Endothelial cell of umbilical vein (primary cell): ENCODE results near the gene KYAT1. TPM values are rescaled to one million over a fixed set of nuclear protein-coding genes. Genes with fewer than 3 reads are reported as not detected.
A peak's percentile ranks its signal among the peaks of the same experiment; 100 is the strongest.

Experiments used
- BruUV-seq: library from RNA; stranded (reverse); fragments of 400-500 nt; replicated peaks from 2 replicates; lab custom pipeline; 2021; lab: Mats Ljungman, UMichigan
- CTCF ChIA-PET: fragments of 300-600, 350-600 bp; sonication (Branson Sonifier 250); formaldehyde crosslinking; loops from one replicate; lab custom pipeline; 2021; ENCODE audit warnings: antibody characterized with exemption, inconsistent platforms; lab: Charles Lee
- POLR2A ChIA-PET: fragments of 300-600, 350-600 bp; sonication (Branson Sonifier 250); formaldehyde crosslinking; loops from one replicate; lab custom pipeline; 2021; ENCODE audit warnings: antibody characterized with exemption, inconsistent platforms; lab: Charles Lee
- DNase-seq: peaks from one replicate; pipeline ENCODE4 v3.0.0-alpha.2; 2011; ENCODE audit warnings: low read depth, low spot score
- FAIRE-seq: peaks from 2 replicates; lab custom pipeline; 2011; peaks lifted over from hg19 to GRCh38; lab: Jason Lieb, UNC
- H2AFZ ChIP-seq: 2 replicates; pipeline ENCODE4 v1.6.0; 2012; ENCODE audit warnings: low read depth, low read length, control low read depth, inconsistent platforms
- H3K27ac ChIP-seq: 2 replicates; pipeline ENCODE4 v1.5.1; 2011; ENCODE audit warnings: low read depth, mild to moderate bottlenecking, control low read depth, low read length, moderate library complexity; ENCODE audit not compliant: insufficient read depth
- H3K27me3 ChIP-seq, 2 experiments: 2 replicates each; pipeline versions ENCODE4 v1.6.0 to v1.6.1; 2011; ENCODE audit warnings: low read length in 2 of 2, mixed read lengths in 1 of 2; ENCODE audit not compliant: control insufficient read depth in 2 of 2, insufficient read depth in 2 of 2
- H3K36me3 ChIP-seq, 2 experiments: 2 replicates in 1 of 2; 3 replicates in 1 of 2; pipeline ENCODE4 v1.5.1; 2011; ENCODE audit warnings: low read length in 2 of 2, mild to moderate bottlenecking in 1 of 2, moderate library complexity in 1 of 2; ENCODE audit not compliant: control insufficient read depth in 2 of 2, insufficient read depth in 2 of 2; ENCODE audit errors: extremely low read depth in 1 of 2
- H3K4me1 ChIP-seq: 3 replicates; pipeline ENCODE4 v1.5.1; 2011; ENCODE audit warnings: mild to moderate bottlenecking, low read length; ENCODE audit not compliant: control insufficient read depth, insufficient read depth; ENCODE audit errors: extremely low read depth
- H3K4me2 ChIP-seq: 2 replicates; pipeline ENCODE4 v1.6.1; 2011; ENCODE audit warnings: low read length, control low read depth, mixed read lengths; ENCODE audit not compliant: insufficient read depth
- H3K4me3 ChIP-seq, 3 experiments: fragments of 200-600 bp in 1 of 3; sonication (generic), shearing (Covaris generic) in 1 of 3; replicated peaks in 1 of 3; 2 replicates each; pipeline ENCODE4 v1.5.1; 2011 to 2016; ENCODE audit warnings: control low read depth in 3 of 3, low read length in 3 of 3, mild to moderate bottlenecking in 2 of 3, inconsistent platforms in 1 of 3, low read depth in 1 of 3, moderate library complexity in 1 of 3; ENCODE audit not compliant: insufficient read depth in 1 of 3
- H3K79me2 ChIP-seq: 2 replicates; pipeline ENCODE4 v1.6.0; 2012; ENCODE audit warnings: low read length, inconsistent platforms; ENCODE audit not compliant: control insufficient read depth, insufficient read depth
- H3K9ac ChIP-seq: replicated peaks from 2 replicates; pipeline ENCODE3; 2011; ENCODE audit warnings: low read length, control low read depth; ENCODE audit not compliant: insufficient read depth; ENCODE audit errors: extremely low read depth
- H3K9me1 ChIP-seq: replicated peaks from 3 replicates; pipeline ENCODE4 v1.6.0; 2011; ENCODE audit warnings: mild to moderate bottlenecking, low read length; ENCODE audit not compliant: control insufficient read depth, insufficient read depth; ENCODE audit errors: extremely low read depth
- H3K9me3 ChIP-seq: replicated peaks from 2 replicates; pipeline ENCODE4 v1.5.1; 2012; ENCODE audit warnings: low read length, inconsistent platforms; ENCODE audit not compliant: control insufficient read depth, insufficient read depth
- H4K20me1 ChIP-seq: replicated peaks from 2 replicates; pipeline ENCODE3; 2011; ENCODE audit warnings: mild to moderate bottlenecking, low read length; ENCODE audit not compliant: control insufficient read depth, insufficient read depth; ENCODE audit errors: extremely low read depth
- EZH2 ChIP-seq: IDR thresholded peaks from 2 replicates; pipeline ENCODE4 v1.6.1; 2012; ENCODE audit warnings: borderline replicate concordance, low read depth, mild to moderate bottlenecking, moderate library complexity, low read length, inconsistent platforms; ENCODE audit not compliant: severe bottlenecking
- FOS ChIP-seq: IDR thresholded peaks from 2 replicates; pipeline ENCODE4 v1.6.1; 2011; ENCODE audit warnings: mild to moderate bottlenecking, low read length, moderate library complexity, borderline replicate concordance; ENCODE audit not compliant: insufficient read depth
- GATA2 ChIP-seq: IDR thresholded peaks from 2 replicates; pipeline ENCODE4 v1.7.0; 2011; ENCODE audit warnings: low read depth, mild to moderate bottlenecking, moderate library complexity, mixed read lengths, low read length; ENCODE audit not compliant: insufficient read length, insufficient read depth
- JUN ChIP-seq: IDR thresholded peaks from 2 replicates; pipeline ENCODE4 v1.6.1; 2011; ENCODE audit warnings: borderline replicate concordance, low read depth; ENCODE audit not compliant: insufficient read length, insufficient read depth
- MYC ChIP-seq: IDR thresholded peaks from one replicate; pipeline ENCODE4 v1.6.1; 2011; ENCODE audit warnings: mild to moderate bottlenecking, low read depth, low read length
- POLR2A ChIP-seq: IDR thresholded peaks from 2 replicates; pipeline ENCODE4 v1.6.1; 2012; ENCODE audit warnings: low read depth, mild to moderate bottlenecking, control low read depth, low read length
- POLR2AphosphoS5 ChIP-seq: IDR thresholded peaks from 2 replicates; pipeline ENCODE4 v1.6.1; 2012; ENCODE audit warnings: low read depth, mild to moderate bottlenecking, control low read depth, low read length, moderate library complexity; ENCODE audit not compliant: insufficient read depth
- dilution Hi-C: fragments of 300-500 bp; cut with MboI; formaldehyde crosslinking; loops from one replicate; pipeline ENCODE4 v1.15.0; 2019; ENCODE audit warnings: low sequenced_read_pairs; ENCODE audit not compliant: extremely low pct_ligation_motif_present
- intact Hi-C: fragments of 100-400 bp; cut with micrococcal nuclease; formaldehyde crosslinking; loops from one replicate; pipeline ENCODE4 v1.10.0; 2022
- polyA plus RNA-seq, 4 experiments: library from polyadenylated mRNA; depleted of rRNA in 3 of 4; stranded (reverse) in 3 of 4; unstranded in 1 of 4; fragments of >200 nt; gene quantifications; 2 replicates each; pipeline versions ENCODE4 v1.2.1 to v1.2.3, GENCODE V29; 2011 to 2012; ENCODE audit warnings: missing spikeins in 1 of 4
- total RNA-seq: library from RNA; stranded (reverse); gene quantifications from 2 replicates; pipeline ENCODE4 v1.2.3, GENCODE V29; 2021
- TF ChIP-seq, protein P1 (sequence below): IDR thresholded peaks from 2 replicates; pipeline ENCODE4 v1.6.1; 2011; ENCODE audit not compliant: insufficient read depth, insufficient read length
- TF ChIP-seq, protein P2 (sequence below), 2 donors: IDR thresholded peaks; 1 replicate in 1 of 2; 2 replicates in 1 of 2; pipeline ENCODE4 v1.5.1; 2011; ENCODE audit warnings: low read length in 2 of 2, mild to moderate bottlenecking in 2 of 2, moderate library complexity in 2 of 2, control low read depth in 1 of 2, inconsistent platforms in 1 of 2, low read depth in 1 of 2; ENCODE audit not compliant: insufficient read depth in 1 of 2; ENCODE audit errors: extremely low read depth in 1 of 2

Gene KYAT1
- total and polyA plus RNA-seq, 2 donors (not counting 3 experiments of a cell fraction or from before 2014, with no cell fraction given) = 7.2 to 9.6 TPM

DNA sequence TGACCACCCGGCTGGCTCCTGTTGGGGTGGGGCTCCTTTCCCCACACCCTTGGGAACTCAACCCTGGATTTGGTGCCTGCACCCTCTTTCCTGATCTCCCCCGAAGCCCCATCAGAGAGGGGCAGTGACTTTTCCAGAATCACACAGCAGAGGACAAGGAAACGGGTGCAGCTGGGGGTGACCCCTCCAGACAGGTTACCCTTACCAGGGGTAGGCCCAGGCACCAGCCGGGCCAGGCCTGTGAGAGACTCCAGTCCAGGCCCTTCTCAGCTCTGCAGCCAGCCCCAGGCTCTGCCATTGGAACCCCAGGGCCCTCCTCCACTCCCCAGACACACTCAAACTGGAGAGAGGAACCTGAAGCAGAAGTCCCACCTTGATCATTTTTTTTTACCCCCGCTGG, 20.1 kb upstream of the KYAT1 start:
- no TSS peak for BruUV-seq
- H3K9me1 ChIP-seq = no peaks in the 10 kb centered on the region
- intact Hi-C loops (no loop called here), dilution Hi-C loops (no loop called here)
- H3K9me3 ChIP-seq = no peaks in the 10 kb centered on the region
- no peak overlapping the region for H3K4me2 ChIP-seq
- H3K4me1 ChIP-seq = peaks cover 7% of the 10 kb centered on the region
- peaks cover 84% of the 10 kb centered on the region for H3K79me2 ChIP-seq
- H2AFZ ChIP-seq = no peak overlapping the region
- FAIRE-seq (no peak), DNase-seq (no peak)
- TF ChIP-seq FOS (no peak), POLR2AphosphoS5 (peak; percentile 4), EZH2 (no peak), MYC (no peak)
- TF ChIP-seq, protein P1, sequence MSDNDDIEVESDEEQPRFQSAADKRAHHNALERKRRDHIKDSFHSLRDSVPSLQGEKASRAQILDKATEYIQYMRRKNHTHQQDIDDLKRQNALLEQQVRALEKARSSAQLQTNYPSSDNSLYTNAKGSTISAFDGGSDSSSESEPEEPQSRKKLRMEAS = no peak
- CTCF ChIA-PET = interaction anchor here (1.5 kb wide), 1 partner anchor 26 kb away, joined by 3 read pairs; no protein-coding TSS in a partner anchor
- no peaks in the 10 kb centered on the region for H3K27me3 ChIP-seq
- POLR2A ChIA-PET = no interaction called here
- H3K36me3 ChIP-seq = peaks cover 11 to 21% of the 10 kb centered on the region in 2 experiments
- no peaks in the 10 kb centered on the region for H4K20me1 ChIP-seq
- H3K9ac ChIP-seq = no peak overlapping the region
- peak overlapping the region; percentile 16 for H3K27ac ChIP-seq
- no peak overlapping the region for H3K4me3 ChIP-seq

DNA sequence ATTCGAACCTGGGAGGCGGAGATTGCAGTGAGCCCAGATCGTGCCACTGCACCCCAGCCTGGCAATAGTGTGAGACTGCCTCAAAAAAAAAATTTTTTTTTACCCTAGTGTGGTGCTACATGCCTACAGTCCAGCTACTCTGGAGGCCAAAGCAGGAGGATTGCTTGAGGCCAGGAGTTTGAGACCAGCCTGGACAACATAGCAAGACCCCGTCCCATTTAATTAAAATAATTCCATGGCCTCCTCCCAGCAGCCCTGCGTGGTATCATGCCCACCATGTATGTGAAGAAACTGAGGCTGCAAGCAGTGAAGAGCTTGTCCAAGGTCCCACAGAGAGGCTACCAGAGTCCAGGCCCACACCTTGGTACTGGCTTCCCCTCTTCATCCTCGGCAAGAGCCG, 19.6 kb upstream of the KYAT1 start:
- no peak for DNase-seq
- ChIA-PET CTCF (interaction anchor here (1.5 kb wide), 1 partner anchor 26 kb away, joined by 3 read pairs; no protein-coding TSS in a partner anchor), POLR2A (no interaction called here)
- H3K9me3 ChIP-seq = no peaks in the 10 kb centered on the region
- dilution Hi-C loops = no loop called here
- BruUV-seq = no TSS peak
- H3K4me3 ChIP-seq = no peak overlapping the region
- H2AFZ ChIP-seq = no peak overlapping the region
- FAIRE-seq = no peak
- H3K4me2 ChIP-seq = no peak overlapping the region
- no peaks in the 10 kb centered on the region for H4K20me1 ChIP-seq
- no peak overlapping the region for H3K27ac ChIP-seq
- H3K4me1 ChIP-seq = peaks cover 7% of the 10 kb centered on the region
- no peak for TF ChIP-seq JUN
- TF ChIP-seq, protein P2, sequence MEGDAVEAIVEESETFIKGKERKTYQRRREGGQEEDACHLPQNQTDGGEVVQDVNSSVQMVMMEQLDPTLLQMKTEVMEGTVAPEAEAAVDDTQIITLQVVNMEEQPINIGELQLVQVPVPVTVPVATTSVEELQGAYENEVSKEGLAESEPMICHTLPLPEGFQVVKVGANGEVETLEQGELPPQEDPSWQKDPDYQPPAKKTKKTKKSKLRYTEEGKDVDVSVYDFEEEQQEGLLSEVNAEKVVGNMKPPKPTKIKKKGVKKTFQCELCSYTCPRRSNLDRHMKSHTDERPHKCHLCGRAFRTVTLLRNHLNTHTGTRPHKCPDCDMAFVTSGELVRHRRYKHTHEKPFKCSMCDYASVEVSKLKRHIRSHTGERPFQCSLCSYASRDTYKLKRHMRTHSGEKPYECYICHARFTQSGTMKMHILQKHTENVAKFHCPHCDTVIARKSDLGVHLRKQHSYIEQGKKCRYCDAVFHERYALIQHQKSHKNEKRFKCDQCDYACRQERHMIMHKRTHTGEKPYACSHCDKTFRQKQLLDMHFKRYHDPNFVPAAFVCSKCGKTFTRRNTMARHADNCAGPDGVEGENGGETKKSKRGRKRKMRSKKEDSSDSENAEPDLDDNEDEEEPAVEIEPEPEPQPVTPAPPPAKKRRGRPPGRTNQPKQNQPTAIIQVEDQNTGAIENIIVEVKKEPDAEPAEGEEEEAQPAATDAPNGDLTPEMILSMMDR (IDR thresholded peaks at IDR 0.05; ENCODE audit: extremely low read depth in 1 of 2, insufficient read depth in 1 of 2, low read depth in 1 of 2, low read length in 2 of 2) = no peak
- no peak for TF ChIP-seq MYC
- TF ChIP-seq, protein P1 = no peak
- TF ChIP-seq POLR2AphosphoS5 = no peak
- TF ChIP-seq GATA2 = no peak
- no peak for TF ChIP-seq EZH2
- TF ChIP-seq POLR2A = no peak
- no peak for TF ChIP-seq FOS
- H3K9me1 ChIP-seq = no peaks in the 10 kb centered on the region
- H3K79me2 ChIP-seq = peaks cover 84% of the 10 kb centered on the region
- H3K9ac ChIP-seq = no peak overlapping the region
- intact Hi-C loops = no loop called here
- H3K27me3 ChIP-seq = no peaks in the 10 kb centered on the region
- peaks cover 12 to 20% of the 10 kb centered on the region in 2 experiments for H3K36me3 ChIP-seq
